ENCODE data around the gene SLC9A2. TPM values are rescaled to one million over a fixed set of nuclear protein-coding genes. Genes with fewer than 3 reads are reported as not detected.
A peak's percentile ranks its signal among the peaks of the same experiment; 100 is the strongest.

SLC9A2 gene
- total and polyA plus RNA-seq, 7 experiments from 2014 or later = 0.07 TPM; not detected in 6

DNA sequence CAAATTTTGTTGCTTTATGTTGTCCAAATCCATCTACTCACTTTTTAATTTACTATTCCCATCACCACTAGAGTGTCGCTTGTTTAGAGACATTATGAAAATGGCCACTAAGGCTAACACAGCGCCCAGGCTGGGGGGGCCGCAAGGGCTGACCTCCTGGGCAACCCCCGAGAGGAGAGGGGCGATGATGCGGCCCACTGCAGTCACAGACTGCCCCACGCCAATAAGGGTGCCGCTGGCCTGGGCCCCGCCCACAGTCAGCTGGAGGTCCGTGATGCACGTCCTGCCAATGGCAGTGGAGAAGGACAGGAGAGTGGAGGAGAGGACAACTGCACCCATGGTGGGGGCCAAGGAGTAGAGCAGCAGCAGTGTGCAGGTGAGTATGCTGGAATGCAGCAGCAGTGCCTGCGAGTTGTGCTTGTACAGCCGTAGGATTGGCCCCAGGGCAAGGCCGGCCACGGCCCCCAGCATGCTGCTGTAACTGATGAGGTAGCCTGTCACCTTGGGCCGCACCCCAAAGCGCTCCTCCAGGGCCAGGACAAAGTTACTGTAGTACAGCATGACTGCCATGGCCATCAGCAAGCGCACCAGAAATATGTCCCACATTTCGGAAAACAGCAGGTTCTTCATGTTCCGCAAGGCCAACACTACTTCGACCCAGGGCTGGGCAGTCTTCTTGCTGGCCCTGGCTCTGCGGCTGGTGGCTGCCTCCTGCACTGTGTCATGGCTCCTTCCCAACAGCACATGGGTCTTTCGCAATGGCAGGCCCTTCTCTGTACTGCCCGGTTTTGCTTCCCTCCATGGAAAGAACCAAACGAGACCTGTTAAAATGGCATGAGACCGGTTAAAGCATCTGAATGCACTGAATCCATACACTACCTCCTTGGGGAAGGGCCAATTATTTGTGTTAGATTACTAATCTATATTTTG, 99.3 kb downstream of the SLC9A2 start:
- Mint-ChIP-seq H3K4me3 (no peak overlapping the region), H3K36me3 (peaks cover 14 to 61% (median 50%) of the 10 kb centered on the region in 5 donors), H3K9me3 (no peaks in the 10 kb centered on the region), H3K27me3 (no peaks in the 10 kb centered on the region), H3K4me1 (no peaks in the 10 kb centered on the region), H3K27ac (peak overlapping the region in 1 of 9 donors; percentile 3)
- H3K4me3 ChIP-seq (ENCODE audit: low read length) = no peak overlapping the region
- no peak for DNase-seq
- H3K27ac ChIP-seq (ENCODE audit: low read depth, low read length) = no peak overlapping the region
- ChIA-PET CTCF (no interaction called here), POLR2A (no interaction called here)
- ATAC-seq = no peak
- no peaks in the 10 kb centered on the region for H3K9me3 ChIP-seq (ENCODE audit: control insufficient read depth in 2 of 3, low read length in 3 of 3)
- no peaks in the 10 kb centered on the region for H3K4me1 ChIP-seq (ENCODE audit: control insufficient read depth in 2 of 2, insufficient read depth in 2 of 2, low read length in 2 of 2)
- intact Hi-C loops (cut with micrococcal nuclease) = no loop called here
- H3K27me3 ChIP-seq (ENCODE audit: control insufficient read depth in 2 of 2, insufficient read depth in 2 of 2, low read length in 2 of 2) = no peaks in the 10 kb centered on the region
- peaks cover 0 to 42% (median 0%) of the 10 kb centered on the region in 3 experiments for H3K36me3 ChIP-seq (ENCODE audit: control insufficient read depth in 2 of 3, insufficient read depth in 3 of 3, low read length in 3 of 3)

DNA sequence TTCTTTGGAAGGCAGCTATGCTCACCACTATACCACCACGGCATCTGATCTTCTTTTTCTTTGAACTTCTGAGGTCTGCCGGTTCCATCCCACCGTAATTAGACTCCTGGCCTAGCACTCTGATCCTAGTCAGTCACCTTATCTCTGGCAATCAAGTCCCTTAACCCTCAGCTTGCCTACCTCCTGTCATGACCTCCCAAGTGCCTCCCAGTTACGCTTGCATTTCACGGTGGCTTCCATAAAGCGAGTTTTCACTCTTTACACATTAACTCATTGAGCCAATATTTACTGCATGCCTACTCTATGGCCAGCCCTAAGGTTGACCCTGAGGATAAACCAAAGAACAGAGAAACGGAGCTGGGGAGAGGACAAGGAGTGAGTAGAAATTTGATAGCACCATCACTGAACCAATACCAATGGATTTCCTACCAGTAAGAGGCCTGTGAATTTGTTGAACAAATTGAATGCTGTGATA, 104.7 kb downstream of the SLC9A2 start:
- Mint-ChIP-seq H3K9me3 (no peaks in the 10 kb centered on the region), H3K4me3 (no peak overlapping the region), H3K27ac (no peak overlapping the region), H3K36me3 (peaks cover 20 to 73% (median 55%) of the 10 kb centered on the region in 5 donors), H3K4me1 (no peaks in the 10 kb centered on the region), H3K27me3 (no peaks in the 10 kb centered on the region)
- H3K4me3 ChIP-seq (ENCODE audit: low read length) = no peak overlapping the region
- no peaks in the 10 kb centered on the region for H3K9me3 ChIP-seq (ENCODE audit: control insufficient read depth in 2 of 3, low read length in 3 of 3)
- ATAC-seq (no peak), DNase-seq (no peak)
- H3K4me1 ChIP-seq (ENCODE audit: control insufficient read depth in 2 of 2, insufficient read depth in 2 of 2, low read length in 2 of 2) = no peaks in the 10 kb centered on the region
- H3K36me3 ChIP-seq (ENCODE audit: control insufficient read depth in 2 of 3, insufficient read depth in 3 of 3, low read length in 3 of 3) = peaks cover 0 to 62% (median 0%) of the 10 kb centered on the region in 3 experiments
- ChIA-PET POLR2A (no interaction called here), CTCF (no interaction called here)
- intact Hi-C loops (cut with micrococcal nuclease) = no loop called here
- no peak overlapping the region for H3K27ac ChIP-seq (ENCODE audit: low read depth, low read length)
- H3K27me3 ChIP-seq (ENCODE audit: control insufficient read depth in 2 of 2, insufficient read depth in 2 of 2, low read length in 2 of 2) = no peaks in the 10 kb centered on the region

DNA sequence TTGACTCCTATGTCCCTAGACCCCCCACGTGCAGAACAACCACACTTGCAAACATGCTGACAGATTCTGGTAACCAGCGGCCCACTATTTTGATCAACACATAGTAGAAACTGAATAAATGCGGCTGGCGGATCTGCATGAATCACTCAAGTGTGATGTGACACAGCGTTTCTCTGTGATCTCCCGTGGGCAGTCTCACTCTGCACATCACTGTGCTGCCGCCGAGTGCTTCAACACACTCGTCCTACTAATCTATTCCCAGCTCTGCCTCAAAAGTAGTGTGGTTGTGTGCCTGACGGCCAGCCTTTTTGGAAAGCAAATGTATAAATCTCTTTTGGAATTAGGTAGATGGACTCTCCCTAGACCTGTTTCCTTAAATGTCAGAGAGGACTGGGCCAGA, 105.2 kb downstream of the SLC9A2 start:
- Histone ChIP-seq H3K36me3 (ENCODE audit: control insufficient read depth in 2 of 3, insufficient read depth in 3 of 3, low read length in 3 of 3) (peaks cover 0 to 57% (median 0%) of the 10 kb centered on the region in 3 experiments), H3K9me3 (ENCODE audit: control insufficient read depth in 2 of 3, low read length in 3 of 3) (no peaks in the 10 kb centered on the region), H3K4me3 (ENCODE audit: low read length) (no peak overlapping the region), H3K27me3 (ENCODE audit: control insufficient read depth in 2 of 2, insufficient read depth in 2 of 2, low read length in 2 of 2) (no peaks in the 10 kb centered on the region), H3K4me1 (ENCODE audit: control insufficient read depth in 2 of 2, insufficient read depth in 2 of 2, low read length in 2 of 2) (no peaks in the 10 kb centered on the region), H3K27ac (ENCODE audit: low read depth, low read length) (no peak overlapping the region)
- no peak for DNase-seq
- ChIA-PET CTCF (no interaction called here), POLR2A (no interaction called here)
- ATAC-seq = no peak
- no peaks in the 10 kb centered on the region for H3K27me3 Mint-ChIP-seq
- intact Hi-C loops (cut with micrococcal nuclease) = no loop called here
- no peaks in the 10 kb centered on the region for H3K9me3 Mint-ChIP-seq
- H3K4me3 Mint-ChIP-seq = no peak overlapping the region
- peaks cover 19 to 68% (median 50%) of the 10 kb centered on the region in 5 donors for H3K36me3 Mint-ChIP-seq
- no peaks in the 10 kb centered on the region for H3K4me1 Mint-ChIP-seq
- no peak overlapping the region for H3K27ac Mint-ChIP-seq

DNA sequence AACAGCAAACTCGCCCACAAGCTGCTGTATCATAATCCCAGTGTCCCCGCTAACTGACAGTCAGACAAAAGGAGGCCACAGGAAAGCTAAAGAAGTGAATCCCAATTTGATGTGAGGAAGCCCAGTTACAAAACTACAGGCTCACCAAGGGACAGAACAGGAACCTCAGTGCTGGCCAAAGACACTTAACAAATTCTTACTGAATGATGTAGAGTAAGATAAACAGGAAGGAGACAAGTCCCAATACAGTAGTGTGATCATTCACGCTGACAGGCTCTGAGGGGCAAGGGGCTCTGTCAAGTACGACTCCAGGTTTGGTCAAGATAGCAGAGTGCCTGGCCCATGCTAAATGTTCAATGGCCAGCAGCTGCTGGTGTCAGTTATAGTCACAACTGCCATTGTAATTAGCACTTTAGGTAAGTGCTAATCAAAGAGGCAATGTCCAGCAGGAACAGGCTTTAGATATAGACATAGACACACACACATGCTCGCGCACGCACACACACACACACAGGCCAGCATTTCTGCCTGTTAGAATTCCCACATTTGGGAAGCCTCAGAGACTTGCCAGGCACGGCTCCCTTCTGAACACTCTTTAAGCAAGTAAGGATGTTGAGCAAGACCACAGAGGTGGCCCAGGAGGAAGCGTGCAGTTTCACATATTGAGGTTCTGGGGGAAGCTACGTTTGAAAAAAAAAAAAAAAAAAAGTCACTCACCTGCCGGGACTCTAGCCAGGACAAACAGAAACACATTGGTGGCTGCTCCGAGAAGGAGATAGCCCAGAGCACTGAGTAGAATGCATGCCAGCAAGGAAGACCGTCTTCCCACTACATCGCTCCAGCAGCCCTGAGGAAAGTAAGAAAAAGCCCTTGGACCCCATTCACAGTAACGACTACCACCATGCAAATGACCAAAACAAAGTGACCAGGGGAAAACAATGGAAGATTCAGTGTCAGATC, 107.1 kb downstream of the SLC9A2 start:
- no peaks in the 10 kb centered on the region for H3K27me3 Mint-ChIP-seq
- peaks cover 0 to 45% (median 0%) of the 10 kb centered on the region in 3 experiments for H3K36me3 ChIP-seq (ENCODE audit: control insufficient read depth in 2 of 3, insufficient read depth in 3 of 3, low read length in 3 of 3)
- ATAC-seq (no peak), DNase-seq (no peak)
- no peaks in the 10 kb centered on the region for H3K4me1 ChIP-seq (ENCODE audit: control insufficient read depth in 2 of 2, insufficient read depth in 2 of 2, low read length in 2 of 2)
- no peaks in the 10 kb centered on the region for H3K27me3 ChIP-seq (ENCODE audit: control insufficient read depth in 2 of 2, insufficient read depth in 2 of 2, low read length in 2 of 2)
- no peak overlapping the region for H3K27ac ChIP-seq (ENCODE audit: low read depth, low read length)
- no peaks in the 10 kb centered on the region for H3K4me1 Mint-ChIP-seq
- POLR2A ChIA-PET = no interaction called here
- no peaks in the 10 kb centered on the region for H3K9me3 ChIP-seq (ENCODE audit: control insufficient read depth in 2 of 3, low read length in 3 of 3)
- H3K4me3 Mint-ChIP-seq = no peak overlapping the region
- intact Hi-C loops (cut with micrococcal nuclease) = no loop called here
- peak overlapping the region in 1 of 9 donors; percentile 36 for H3K27ac Mint-ChIP-seq
- CTCF ChIA-PET = no interaction called here
- peaks cover 14 to 63% (median 36%) of the 10 kb centered on the region in 5 donors for H3K36me3 Mint-ChIP-seq
- no peaks in the 10 kb centered on the region for H3K9me3 Mint-ChIP-seq
- no peak overlapping the region for H3K4me3 ChIP-seq (ENCODE audit: low read length)

DNA sequence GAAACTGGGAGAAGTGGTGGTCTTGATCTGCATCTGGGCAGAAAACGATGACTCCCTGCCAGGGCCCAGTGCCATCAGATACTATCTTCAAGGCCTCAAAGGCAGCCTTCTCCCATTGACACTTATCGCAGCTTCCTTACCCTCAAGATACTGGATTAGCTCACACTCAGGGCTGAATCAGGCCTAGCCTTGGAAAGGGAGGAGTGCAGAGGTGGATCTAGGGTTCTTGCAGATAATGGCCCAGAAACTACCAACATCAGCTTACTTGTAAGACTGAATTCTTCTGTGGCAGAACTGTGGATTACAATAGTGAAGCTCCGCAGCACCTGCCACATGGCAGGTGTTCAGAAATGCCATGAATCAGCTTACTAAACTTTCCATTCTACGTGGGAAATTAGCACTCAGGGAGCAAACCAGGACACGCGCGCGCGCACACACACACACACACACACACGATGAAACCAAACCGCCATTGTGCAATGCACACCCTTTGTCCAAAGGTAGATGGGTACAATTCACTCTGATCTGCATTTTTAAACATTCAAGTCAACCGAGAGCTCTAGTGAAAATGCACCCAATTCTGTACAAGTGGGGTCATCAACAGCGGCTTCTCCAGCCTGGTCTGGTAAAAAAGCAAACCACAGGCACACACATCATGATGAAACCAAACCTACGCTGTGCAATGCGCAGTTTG, 116.2 kb downstream of the SLC9A2 start:
- Mint-ChIP-seq H3K27ac (peak overlapping the region in 8 of 9 donors; percentile 53 to 95 (median 86)), H3K27me3 (no peaks in the 10 kb centered on the region), H3K4me1 (peaks cover 21 to 49% (median 39%) of the 10 kb centered on the region in 7 donors), H3K36me3 (peaks cover 0 to 14% (median 0%) of the 10 kb centered on the region in 5 donors), H3K4me3 (peak overlapping the region; percentile 91 to 97 (median 96)), H3K9me3 (no peaks in the 10 kb centered on the region)
- DNase-seq (no peak), ATAC-seq (no peak)
- peak overlapping the region; percentile 92 for H3K4me3 ChIP-seq (ENCODE audit: low read length)
- H3K36me3 ChIP-seq (ENCODE audit: control insufficient read depth in 2 of 3, insufficient read depth in 3 of 3, low read length in 3 of 3) = peaks cover 0 to 10% (median 0%) of the 10 kb centered on the region in 3 experiments
- no peaks in the 10 kb centered on the region for H3K9me3 ChIP-seq (ENCODE audit: control insufficient read depth in 2 of 3, low read length in 3 of 3)
- peaks cover 13 to 18% of the 10 kb centered on the region in 2 donors for H3K4me1 ChIP-seq (ENCODE audit: control insufficient read depth in 2 of 2, insufficient read depth in 2 of 2, low read length in 2 of 2)
- H3K27me3 ChIP-seq (ENCODE audit: control insufficient read depth in 2 of 2, insufficient read depth in 2 of 2, low read length in 2 of 2) = no peaks in the 10 kb centered on the region
- ChIA-PET POLR2A (interaction anchor here (0.8 kb wide), 1 partner anchor 20 kb away, joined by 3 read pairs; no protein-coding TSS in a partner anchor), CTCF (interaction anchor here (1.3 to 1.7 kb wide), 2 partner anchors 18 kb away, joined by 5 read pairs; no protein-coding TSS in a partner anchor)
- intact Hi-C loops (cut with micrococcal nuclease) = no loop called here
- H3K27ac ChIP-seq (ENCODE audit: low read depth, low read length) = peak overlapping the region; percentile 65

- peak; percentile 28 for ATAC-seq
- Histone ChIP-seq H3K36me3 (ENCODE audit: control insufficient read depth in 2 of 3, insufficient read depth in 3 of 3, low read length in 3 of 3) (peaks cover 0 to 10% (median 0%) of the 10 kb centered on the region in 3 experiments), H3K27ac (ENCODE audit: low read depth, low read length) (peak overlapping the region; percentile 65), H3K4me3 (ENCODE audit: low read length) (peak overlapping the region; percentile 92), H3K4me1 (ENCODE audit: control insufficient read depth in 2 of 2, insufficient read depth in 2 of 2, low read length in 2 of 2) (peaks cover 13 to 18% of the 10 kb centered on the region in 2 donors), H3K9me3 (ENCODE audit: control insufficient read depth in 2 of 3, low read length in 3 of 3) (no peaks in the 10 kb centered on the region), H3K27me3 (ENCODE audit: control insufficient read depth in 2 of 2, insufficient read depth in 2 of 2, low read length in 2 of 2) (no peaks in the 10 kb centered on the region)
- Mint-ChIP-seq H3K27ac (peak overlapping the region; percentile 53 to 95 (median 87)), H3K4me1 (peaks cover 21 to 49% (median 39%) of the 10 kb centered on the region in 7 donors), H3K4me3 (peak overlapping the region; percentile 91 to 97 (median 96)), H3K9me3 (no peaks in the 10 kb centered on the region), H3K36me3 (peaks cover 0 to 12% (median 3%) of the 10 kb centered on the region in 5 donors), H3K27me3 (peaks cover 0 to 2% (median 0%) of the 10 kb centered on the region in 5 donors)
- ChIA-PET POLR2A (interaction anchor here (0.6 to 0.8 kb wide), 2 partner anchors 20 to 65 kb away, joined by 3 to 4 read pairs; no protein-coding TSS in a partner anchor), CTCF (interaction anchor here (1.3 kb wide), 1 partner anchor 18 kb away, joined by 5 read pairs; no protein-coding TSS in a partner anchor)
- DNase-seq = no peak
- intact Hi-C loops (cut with micrococcal nuclease) = no loop called here
Measured at GRCh38 chr2:102736110-102736409, 116.7 kb downstream of the SLC9A2 start.
